ENCODE measurements around the gene KATNIP.

The KATNIP gene

GRCh38 chr16:27597361-27597760, 47.4 kb downstream of the KATNIP start:
- Histone ChIP-seq H3K4ac (ENCODE audit: low read depth in 1 of 2, low read length in 2 of 2) (no peak overlapping the region), H3K9ac (ENCODE audit: low read length) (no peak overlapping the region), H3K36me3 (ENCODE audit: control insufficient read depth in 1 of 2, insufficient read depth in 2 of 2, low read depth in 1 of 2, low read length in 2 of 2) (peaks cover 11 to 25% of the 10 kb centered on the region in 2 experiments), H2BK5ac (ENCODE audit: low read depth, low read length, poor library complexity, severe bottlenecking) (no peak overlapping the region), H2BK12ac (ENCODE audit: low read length in 2 of 2) (no peak overlapping the region), H2AK5ac (ENCODE audit: low read length, severe bottlenecking) (no peak overlapping the region), H2BK15ac (ENCODE audit: low read depth, poor library complexity, severe bottlenecking) (no peak overlapping the region), H2AFZ (ENCODE audit: low read depth, low read length) (no peak overlapping the region), H3K79me1 (replicated peaks; ENCODE audit: low read length, poor library complexity, severe bottlenecking) (peaks cover 8% of the 10 kb centered on the region), H3K14ac (ENCODE audit: low read length in 2 of 2) (no peak overlapping the region), H3K27ac (ENCODE audit: low read length, poor library complexity, severe bottlenecking) (no peak overlapping the region), H3K27me3 (ENCODE audit: control insufficient read depth in 1 of 2, insufficient read depth in 1 of 2, low read length in 2 of 2) (no peaks in the 10 kb centered on the region), H3K4me2 (ENCODE audit: low read length, poor library complexity, severe bottlenecking) (no peak overlapping the region), H3K9me3 (ENCODE audit: control insufficient read depth, low read length) (no peaks in the 10 kb centered on the region), H3K4me1 (ENCODE audit: control insufficient read depth, insufficient read depth, low read depth, low read length) (no peaks in the 10 kb centered on the region), H4K91ac (ENCODE audit: low read length) (no peak overlapping the region), H2BK120ac (ENCODE audit: low read depth, low read length) (no peak overlapping the region), H4K8ac (ENCODE audit: low read length) (no peak overlapping the region), H3K4me3 (ENCODE audit: insufficient read depth in 1 of 2, low read depth in 1 of 2, low read length in 2 of 2) (no peak overlapping the region), H3K18ac (ENCODE audit: low read depth in 1 of 2, low read length in 2 of 2) (no peak overlapping the region), H3K23ac (ENCODE audit: low read length in 2 of 2) (no peak overlapping the region)
- 92% methylated on average over 3 of the region's 3 CpGs for WGBS
- no peak for DNase-seq

- H3K4me2 ChIP-seq (ENCODE audit: low read length, poor library complexity, severe bottlenecking): no peak overlapping the region
- no peaks in the 10 kb centered on the region for H3K27me3 ChIP-seq (ENCODE audit: control insufficient read depth in 1 of 2, insufficient read depth in 1 of 2, low read length in 2 of 2)
- no peak overlapping the region for H3K4ac ChIP-seq (ENCODE audit: low read depth in 1 of 2, low read length in 2 of 2)
- no peak overlapping the region for H3K14ac ChIP-seq (ENCODE audit: low read length in 2 of 2)
- H3K9ac ChIP-seq (ENCODE audit: low read length): no peak overlapping the region
- H4K8ac ChIP-seq (ENCODE audit: low read length): no peak overlapping the region
- H3K9me3 ChIP-seq (ENCODE audit: control insufficient read depth, low read length): no peaks in the 10 kb centered on the region
- peaks cover 8% of the 10 kb centered on the region for H3K79me1 ChIP-seq (replicated peaks; ENCODE audit: low read length, poor library complexity, severe bottlenecking)
- WGBS: 90% methylated on average over 5 of the region's 6 CpGs
- DNase-seq: no peak
- peaks cover 11 to 25% of the 10 kb centered on the region in 2 experiments for H3K36me3 ChIP-seq (ENCODE audit: control insufficient read depth in 1 of 2, insufficient read depth in 2 of 2, low read depth in 1 of 2, low read length in 2 of 2)
- H4K91ac ChIP-seq (ENCODE audit: low read length): no peak overlapping the region
- no peak overlapping the region for H3K23ac ChIP-seq (ENCODE audit: low read length in 2 of 2)
- H3K18ac ChIP-seq (ENCODE audit: low read depth in 1 of 2, low read length in 2 of 2): no peak overlapping the region
- no peak overlapping the region for H2BK15ac ChIP-seq (ENCODE audit: low read depth, poor library complexity, severe bottlenecking)
- no peak overlapping the region for H2BK12ac ChIP-seq (ENCODE audit: low read length in 2 of 2)
- no peaks in the 10 kb centered on the region for H3K4me1 ChIP-seq (ENCODE audit: control insufficient read depth, insufficient read depth, low read depth, low read length)
- no peak overlapping the region for H2BK5ac ChIP-seq (ENCODE audit: low read depth, low read length, poor library complexity, severe bottlenecking)
- H2AK5ac ChIP-seq (ENCODE audit: low read length, severe bottlenecking): no peak overlapping the region
- H2BK120ac ChIP-seq (ENCODE audit: low read depth, low read length): no peak overlapping the region
- no peak overlapping the region for H3K27ac ChIP-seq (ENCODE audit: low read length, poor library complexity, severe bottlenecking)
- no peak overlapping the region for H3K4me3 ChIP-seq (ENCODE audit: insufficient read depth in 1 of 2, low read depth in 1 of 2, low read length in 2 of 2)
- H2AFZ ChIP-seq (ENCODE audit: low read depth, low read length): no peak overlapping the region
These were observed 48.3 kb downstream of the KATNIP start for GRCh38 chr16:27598220-27598619.

GRCh38 chr16:27598931-27599565, 49.1 kb downstream of the KATNIP start:
- H4K91ac ChIP-seq (ENCODE audit: low read length): no peak overlapping the region
- DNase-seq: no peak
- H3K27ac ChIP-seq (ENCODE audit: low read length, poor library complexity, severe bottlenecking): no peak overlapping the region
- no peaks in the 10 kb centered on the region for H3K9me3 ChIP-seq (ENCODE audit: control insufficient read depth, low read length)
- H3K4me1 ChIP-seq (ENCODE audit: control insufficient read depth, insufficient read depth, low read depth, low read length): no peaks in the 10 kb centered on the region
- H4K8ac ChIP-seq (ENCODE audit: low read length): no peak overlapping the region
- no peak overlapping the region for H2AFZ ChIP-seq (ENCODE audit: low read depth, low read length)
- no peak overlapping the region for H3K4me2 ChIP-seq (ENCODE audit: low read length, poor library complexity, severe bottlenecking)
- H2BK120ac ChIP-seq (ENCODE audit: low read depth, low read length): no peak overlapping the region
- no peak overlapping the region for H3K14ac ChIP-seq (ENCODE audit: low read length in 2 of 2)
- no peak overlapping the region for H2BK12ac ChIP-seq (ENCODE audit: low read length in 2 of 2)
- H3K4me3 ChIP-seq (ENCODE audit: insufficient read depth in 1 of 2, low read depth in 1 of 2, low read length in 2 of 2): no peak overlapping the region
- H3K9ac ChIP-seq (ENCODE audit: low read length): no peak overlapping the region
- no peak overlapping the region for H3K23ac ChIP-seq (ENCODE audit: low read length in 2 of 2)
- no peak overlapping the region for H3K4ac ChIP-seq (ENCODE audit: low read depth in 1 of 2, low read length in 2 of 2)
- peaks cover 8% of the 10 kb centered on the region for H3K79me1 ChIP-seq (replicated peaks; ENCODE audit: low read length, poor library complexity, severe bottlenecking)
- H2BK5ac ChIP-seq (ENCODE audit: low read depth, low read length, poor library complexity, severe bottlenecking): no peak overlapping the region
- peaks cover 11 to 23% of the 10 kb centered on the region in 2 experiments for H3K36me3 ChIP-seq (ENCODE audit: control insufficient read depth in 1 of 2, insufficient read depth in 2 of 2, low read depth in 1 of 2, low read length in 2 of 2)
- H3K27me3 ChIP-seq (ENCODE audit: control insufficient read depth in 1 of 2, insufficient read depth in 1 of 2, low read length in 2 of 2): no peaks in the 10 kb centered on the region
- 97% methylated on average over 9 of the region's 10 CpGs for WGBS
- H2AK5ac ChIP-seq (ENCODE audit: low read length, severe bottlenecking): no peak overlapping the region
- no peak overlapping the region for H3K18ac ChIP-seq (ENCODE audit: low read depth in 1 of 2, low read length in 2 of 2)
- no peak overlapping the region for H2BK15ac ChIP-seq (ENCODE audit: low read depth, poor library complexity, severe bottlenecking)

- H3K36me3 ChIP-seq (ENCODE audit: control insufficient read depth in 1 of 2, insufficient read depth in 2 of 2, low read depth in 1 of 2, low read length in 2 of 2): peaks cover 11 to 23% of the 10 kb centered on the region in 2 experiments
- H3K4me3 ChIP-seq (ENCODE audit: insufficient read depth in 1 of 2, low read depth in 1 of 2, low read length in 2 of 2): no peak overlapping the region
- 95% methylated on average over 13 of the region's 13 CpGs for WGBS
- no peak overlapping the region for H3K4me2 ChIP-seq (ENCODE audit: low read length, poor library complexity, severe bottlenecking)
- H3K23ac ChIP-seq (ENCODE audit: low read length in 2 of 2): no peak overlapping the region
- no peak overlapping the region for H2AK5ac ChIP-seq (ENCODE audit: low read length, severe bottlenecking)
- no peak overlapping the region for H3K14ac ChIP-seq (ENCODE audit: low read length in 2 of 2)
- H3K79me1 ChIP-seq (replicated peaks; ENCODE audit: low read length, poor library complexity, severe bottlenecking): peaks cover 8% of the 10 kb centered on the region
- H2BK5ac ChIP-seq (ENCODE audit: low read depth, low read length, poor library complexity, severe bottlenecking): no peak overlapping the region
- H3K27ac ChIP-seq (ENCODE audit: low read length, poor library complexity, severe bottlenecking): no peak overlapping the region
- no peak overlapping the region for H3K18ac ChIP-seq (ENCODE audit: low read depth in 1 of 2, low read length in 2 of 2)
- no peaks in the 10 kb centered on the region for H3K4me1 ChIP-seq (ENCODE audit: control insufficient read depth, insufficient read depth, low read depth, low read length)
- no peak overlapping the region for H4K91ac ChIP-seq (ENCODE audit: low read length)
- no peaks in the 10 kb centered on the region for H3K27me3 ChIP-seq (ENCODE audit: control insufficient read depth in 1 of 2, insufficient read depth in 1 of 2, low read length in 2 of 2)
- no peak overlapping the region for H2AFZ ChIP-seq (ENCODE audit: low read depth, low read length)
- H2BK12ac ChIP-seq (ENCODE audit: low read length in 2 of 2): no peak overlapping the region
- no peak overlapping the region for H3K4ac ChIP-seq (ENCODE audit: low read depth in 1 of 2, low read length in 2 of 2)
- H2BK15ac ChIP-seq (ENCODE audit: low read depth, poor library complexity, severe bottlenecking): no peak overlapping the region
- no peaks in the 10 kb centered on the region for H3K9me3 ChIP-seq (ENCODE audit: control insufficient read depth, low read length)
- H2BK120ac ChIP-seq (ENCODE audit: low read depth, low read length): no peak overlapping the region
- no peak overlapping the region for H3K9ac ChIP-seq (ENCODE audit: low read length)
- no peak for DNase-seq
- no peak overlapping the region for H4K8ac ChIP-seq (ENCODE audit: low read length)
These were observed 49.7 kb downstream of the KATNIP start for GRCh38 chr16:27599606-27600005.
